NOMO-1 treated with dmso at 0.1 percent for 144 hours (cell line): ENCODE data around the gene ARL8B.
"Not testable (repeated sequence)": the region's sequence is repeated elsewhere in the genome, so short reads cannot be mapped to it uniquely, and the experiment has no call there.

Experiments used
- DNase-seq: peaks from one replicate; lab custom pipeline; 2025; ENCODE audit not compliant: unreplicated experiment; lab: John Stamatoyannopoulos, UW

ARL8B gene

DNA sequence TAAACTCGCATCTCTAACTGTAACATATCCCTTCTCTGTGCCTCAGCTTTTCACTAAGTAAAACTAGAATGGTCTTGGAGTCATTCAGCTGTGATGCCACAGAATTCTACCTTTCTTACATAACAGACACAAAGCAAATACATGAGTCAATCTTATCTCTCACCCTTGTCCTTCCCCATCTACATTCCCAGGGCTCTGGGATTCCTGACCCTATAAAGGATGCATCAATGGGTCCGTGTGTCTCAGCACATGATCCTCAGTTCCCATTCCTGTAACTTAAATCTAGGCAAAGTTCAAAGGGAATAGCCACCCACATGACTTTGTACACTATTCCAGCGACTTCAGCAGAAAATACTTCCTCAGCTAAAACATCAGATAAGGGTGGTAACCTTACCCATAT is 11.8 kb upstream of the ARL8B start:
- DNase-seq: no peak

DNA sequence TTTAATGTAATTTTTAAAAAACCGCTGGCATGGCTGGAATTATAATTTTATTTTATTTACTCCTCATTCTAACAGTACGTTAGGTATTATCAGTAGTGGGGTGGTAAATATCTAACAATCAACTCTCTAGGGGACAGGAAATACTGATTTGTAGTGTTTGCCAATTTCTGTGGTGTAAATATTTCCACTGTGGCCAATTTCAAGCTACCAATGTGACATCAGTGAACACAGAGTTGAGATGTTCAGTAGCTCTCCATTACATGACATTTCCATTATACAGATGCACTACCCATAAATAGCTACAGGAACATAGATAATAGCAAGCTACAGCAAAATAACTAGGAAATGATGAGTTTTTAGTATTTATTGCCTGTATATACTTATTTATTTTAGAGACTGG is 10.0 kb upstream of the ARL8B start:
- DNase-seq: no peak

DNA sequence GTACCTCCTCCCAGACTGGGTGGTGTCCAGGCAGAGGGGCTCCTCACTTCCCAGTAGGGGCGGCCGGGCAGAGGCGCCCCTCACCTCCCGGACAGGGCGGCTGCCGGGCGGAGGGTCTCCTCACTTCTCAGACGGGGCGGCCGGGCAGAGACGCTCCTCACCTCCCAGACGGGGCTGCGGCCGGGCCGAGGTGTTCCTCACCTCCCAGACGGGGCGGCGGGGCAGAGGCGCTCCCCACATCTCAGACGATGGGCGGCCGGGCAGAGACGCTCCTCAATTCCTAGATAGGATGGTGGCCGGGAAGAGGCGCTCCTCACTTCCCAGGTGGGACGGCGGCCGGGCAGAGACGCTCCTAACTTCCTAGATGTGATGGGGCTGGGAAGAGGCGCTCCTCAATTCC is 8.4 kb upstream of the ARL8B start:
- DNase-seq: not testable (repeated sequence)

DNA sequence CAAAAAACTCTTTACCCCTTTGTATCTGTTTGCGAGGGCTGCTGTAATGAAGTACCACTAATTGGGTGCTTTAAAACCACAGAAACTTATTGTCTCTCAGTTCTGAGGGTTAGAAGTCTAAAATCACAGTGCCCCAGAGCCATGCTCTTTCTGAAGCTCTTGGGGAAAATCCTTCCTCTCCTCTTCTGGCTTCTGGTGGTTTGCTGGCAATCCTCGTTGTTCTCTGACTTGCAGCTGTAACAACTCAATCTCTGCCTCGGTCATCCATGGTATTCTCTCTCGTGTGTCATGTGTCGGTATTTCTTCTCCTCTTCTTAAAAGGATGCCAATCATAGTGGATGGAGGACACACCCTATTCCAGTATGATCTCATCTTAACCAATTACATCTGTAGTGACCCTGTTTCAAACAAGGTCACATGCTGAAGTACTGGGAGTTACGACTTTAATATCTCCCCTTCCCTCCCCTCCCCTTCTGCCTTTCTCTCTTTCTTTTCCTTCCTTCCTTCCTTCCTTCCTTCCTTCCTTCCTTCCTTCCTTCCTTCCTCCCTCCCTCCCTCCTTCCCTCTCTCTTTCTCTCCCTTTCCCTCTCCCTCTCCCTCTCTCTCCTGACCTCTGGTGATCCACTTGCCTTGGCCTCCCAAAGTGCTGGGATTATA is 6.5 kb upstream of the ARL8B start:
- DNase-seq: no peak

DNA sequence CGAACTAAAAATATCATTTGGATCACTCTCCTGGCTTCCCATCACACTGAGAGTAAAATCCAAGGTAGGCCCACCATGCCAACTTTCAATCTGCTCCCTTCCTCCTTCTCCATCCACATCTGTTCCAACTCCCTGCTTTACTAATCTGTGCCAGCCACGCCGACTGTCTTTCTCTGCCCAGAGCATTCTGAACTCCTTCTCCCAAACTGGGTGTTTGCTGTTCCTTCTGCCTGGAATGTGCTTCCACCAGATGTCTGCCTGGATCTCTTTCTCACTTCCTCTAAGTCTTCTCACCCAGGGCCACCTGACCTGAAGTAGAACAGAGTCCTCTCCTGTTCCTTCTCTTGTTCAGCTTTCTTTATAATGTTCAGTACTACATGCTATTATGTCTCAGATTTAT is 5.6 kb upstream of the ARL8B start:
- no peak for DNase-seq

DNA sequence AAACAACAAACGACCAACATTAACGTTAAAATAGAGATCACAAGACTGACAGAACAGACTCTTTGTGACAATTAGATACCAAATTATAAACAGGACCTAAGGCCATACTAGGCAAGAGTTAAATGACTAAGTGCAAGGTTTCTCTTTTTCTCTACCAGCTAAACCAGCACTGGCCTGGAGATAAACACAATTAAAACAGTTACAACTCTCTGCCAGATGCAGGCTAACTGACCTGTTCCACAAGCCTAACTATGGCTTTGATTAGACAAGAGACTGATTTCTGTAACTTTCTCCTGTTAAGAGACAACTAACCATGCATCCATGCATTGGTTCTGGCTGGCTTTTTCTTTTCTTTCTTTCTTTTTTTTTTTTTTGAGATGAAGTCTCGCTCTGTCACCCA is 1.6 kb upstream of the ARL8B start:
- no peak for DNase-seq

DNA sequence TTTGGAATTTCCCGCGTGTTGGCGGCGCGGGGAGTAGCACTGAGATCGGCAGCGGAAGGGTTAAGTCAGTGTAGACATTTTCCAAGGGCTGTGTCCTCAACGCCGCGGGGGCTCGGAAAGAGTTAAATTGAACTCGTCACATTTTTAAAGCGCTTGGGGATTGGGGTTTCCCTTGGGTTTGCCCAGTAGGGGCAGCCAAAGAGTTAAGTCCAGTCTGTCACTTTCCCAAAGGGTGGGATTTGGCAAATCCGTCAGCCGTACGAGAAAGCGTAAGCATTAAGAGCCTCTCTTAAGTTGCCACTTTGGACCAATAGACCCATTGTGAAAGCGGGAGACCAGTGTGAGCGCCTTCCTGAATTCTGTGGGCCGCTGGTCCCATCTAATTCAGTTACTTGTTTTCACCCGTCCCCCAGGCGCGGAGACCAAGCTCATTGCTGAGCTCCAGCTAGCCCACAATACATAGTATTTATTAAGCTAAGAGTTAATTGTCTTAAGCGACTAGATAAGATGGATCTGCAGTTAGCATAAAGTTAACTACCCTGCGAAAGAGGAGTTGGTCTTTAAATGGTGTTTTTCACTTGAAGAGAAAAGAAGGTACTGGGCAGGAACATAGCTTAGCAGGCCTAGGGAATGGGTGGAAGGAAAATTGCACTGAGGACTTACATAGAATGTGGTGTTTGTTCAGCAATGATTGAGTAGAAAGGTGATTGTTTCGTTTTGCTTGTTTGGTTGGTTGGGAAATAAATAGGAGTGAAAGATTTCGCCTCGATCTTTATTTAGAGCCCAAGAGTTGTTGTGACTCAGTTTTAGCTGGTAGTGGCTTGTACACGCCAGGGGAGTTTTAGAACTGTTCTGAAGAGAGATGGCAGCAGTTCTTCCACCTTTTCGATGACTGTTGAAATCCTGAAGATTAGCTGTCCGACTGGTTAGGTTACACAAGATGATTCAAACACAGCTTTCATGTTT is 932 bp downstream of the ARL8B start:
- DNase-seq: peak; percentile 22

DNA sequence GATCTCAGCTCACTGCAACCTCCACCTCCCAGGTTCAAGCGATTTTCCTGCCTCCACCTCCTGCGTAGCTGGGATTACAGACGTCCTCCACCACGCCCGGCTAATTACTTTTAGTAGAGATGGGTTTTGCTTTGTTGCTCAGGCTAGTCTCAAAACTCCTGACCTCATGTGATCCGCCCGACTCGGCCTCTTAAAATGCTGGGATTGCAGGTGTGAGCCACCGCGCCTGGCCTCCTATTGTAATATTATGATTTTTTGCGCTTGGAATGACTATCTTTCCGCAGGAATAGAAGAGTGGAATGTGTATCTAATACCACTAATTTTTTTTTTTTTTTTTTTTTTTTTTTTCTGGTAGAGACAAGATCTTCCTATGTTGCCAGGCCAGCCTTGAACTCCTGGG is 1.8 kb downstream of the ARL8B start:
- no peak for DNase-seq

DNA sequence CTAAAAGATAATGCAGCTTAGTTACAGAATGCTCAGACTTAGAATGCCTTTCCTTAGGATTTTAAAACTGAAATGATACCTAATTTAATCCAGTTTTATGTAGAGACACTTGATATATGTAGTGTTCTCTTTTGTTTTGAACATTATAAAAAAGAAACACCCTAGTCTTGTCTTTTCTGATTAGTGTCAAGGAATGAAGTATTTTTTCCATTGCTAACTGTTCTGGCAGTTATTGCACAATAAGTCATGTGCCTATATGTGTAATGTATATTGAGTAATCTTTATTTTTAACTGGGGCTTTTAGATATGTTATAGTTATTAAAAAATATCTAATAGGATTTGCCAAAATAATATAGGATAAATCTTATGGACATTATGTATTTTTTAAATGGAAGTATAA is 4.5 kb downstream of the ARL8B start:
- DNase-seq: no peak

DNA sequence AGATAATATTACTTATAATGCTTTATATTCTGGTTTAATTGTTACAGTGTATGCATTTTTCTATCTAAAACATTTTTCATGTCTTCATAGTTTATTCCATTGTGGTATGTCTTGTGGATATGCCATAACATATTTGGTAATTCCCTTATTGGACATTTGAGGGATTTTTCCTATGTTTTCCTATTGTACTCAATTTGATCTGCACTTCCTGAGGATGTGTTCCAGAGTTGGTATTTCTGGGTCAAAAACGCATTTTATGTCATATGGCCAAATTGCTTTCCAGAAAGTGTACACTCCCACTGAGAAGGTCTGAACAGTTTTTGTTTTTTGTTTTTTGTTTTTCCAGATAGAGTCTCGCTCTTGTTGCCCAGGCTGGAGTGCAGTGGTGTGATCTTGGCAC is 6.8 kb downstream of the ARL8B start:
- DNase-seq: no peak

DNA sequence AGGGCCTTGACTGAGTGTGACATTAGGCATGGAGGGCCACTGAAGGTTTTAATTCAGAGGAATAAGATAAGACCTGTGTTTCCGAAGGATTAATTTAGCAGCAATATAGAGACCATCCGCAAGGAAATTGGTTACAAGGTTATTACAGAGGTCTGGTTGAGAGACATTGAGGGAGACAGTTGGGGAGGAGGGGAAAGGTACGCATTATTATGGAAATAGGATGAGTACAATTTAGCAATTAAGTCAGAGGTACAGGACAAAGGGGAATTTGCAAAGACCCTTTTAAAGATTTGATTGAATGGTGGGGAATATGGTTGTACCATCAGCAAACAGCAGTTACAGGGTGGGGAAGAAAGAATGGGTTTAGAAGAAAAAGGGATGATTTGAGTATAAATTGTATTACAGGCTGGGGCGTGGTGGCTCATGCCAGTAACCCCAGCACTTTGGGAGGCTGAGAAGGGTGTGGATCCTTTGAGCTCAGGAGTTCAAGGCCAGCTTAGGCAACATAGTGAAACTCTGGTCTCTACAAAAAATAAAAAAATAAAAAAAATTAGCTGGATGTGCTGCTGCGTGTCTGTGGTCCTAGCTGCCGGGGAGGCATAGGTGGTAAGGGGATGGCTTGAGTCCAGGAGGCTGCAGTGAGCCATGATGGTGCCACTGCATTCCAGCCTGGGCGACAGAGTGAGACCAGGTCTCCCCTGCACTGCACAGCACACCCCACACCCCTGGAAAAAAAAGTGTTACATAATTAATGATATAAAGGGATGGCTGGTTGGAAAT is 11.3 kb downstream of the ARL8B start:
- no peak for DNase-seq

DNA sequence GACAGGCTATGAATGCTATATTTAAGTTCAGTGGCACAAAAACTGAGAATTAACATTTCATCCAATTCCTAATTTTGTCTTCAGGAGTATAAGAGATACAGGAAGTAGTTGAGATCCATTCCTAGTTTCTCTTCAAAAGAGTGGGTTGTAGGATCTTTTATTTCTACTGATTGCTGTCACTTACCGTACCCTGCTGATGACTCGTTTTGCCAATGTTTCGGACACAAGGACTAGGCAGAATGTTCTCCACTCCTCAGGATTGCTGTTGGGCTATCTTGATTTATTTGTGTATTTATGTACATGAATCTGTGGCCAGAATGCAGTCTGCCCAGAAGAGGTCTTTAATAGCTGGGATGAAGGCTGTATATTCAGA is 11.9 kb downstream of the ARL8B start:
- DNase-seq: no peak

DNA sequence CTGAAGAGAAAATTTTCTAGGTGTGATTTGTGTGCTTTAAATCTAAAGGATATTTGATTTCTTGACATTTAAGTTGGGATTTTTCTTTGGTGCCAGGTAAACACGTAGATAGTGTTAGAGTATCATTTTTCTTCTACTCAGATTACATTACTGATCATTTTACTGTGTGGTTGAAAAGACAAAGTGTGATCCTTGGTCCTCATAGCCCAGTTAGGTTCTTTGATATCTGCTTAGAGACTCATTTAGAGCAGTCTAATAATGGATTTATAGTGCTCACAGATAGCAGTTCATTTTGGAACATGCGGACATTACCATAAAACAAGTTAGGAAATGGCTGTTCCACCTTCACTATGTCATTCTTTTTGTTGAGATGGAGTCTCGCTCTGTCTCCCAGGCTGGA is 12.4 kb downstream of the ARL8B start:
- DNase-seq: no peak

DNA sequence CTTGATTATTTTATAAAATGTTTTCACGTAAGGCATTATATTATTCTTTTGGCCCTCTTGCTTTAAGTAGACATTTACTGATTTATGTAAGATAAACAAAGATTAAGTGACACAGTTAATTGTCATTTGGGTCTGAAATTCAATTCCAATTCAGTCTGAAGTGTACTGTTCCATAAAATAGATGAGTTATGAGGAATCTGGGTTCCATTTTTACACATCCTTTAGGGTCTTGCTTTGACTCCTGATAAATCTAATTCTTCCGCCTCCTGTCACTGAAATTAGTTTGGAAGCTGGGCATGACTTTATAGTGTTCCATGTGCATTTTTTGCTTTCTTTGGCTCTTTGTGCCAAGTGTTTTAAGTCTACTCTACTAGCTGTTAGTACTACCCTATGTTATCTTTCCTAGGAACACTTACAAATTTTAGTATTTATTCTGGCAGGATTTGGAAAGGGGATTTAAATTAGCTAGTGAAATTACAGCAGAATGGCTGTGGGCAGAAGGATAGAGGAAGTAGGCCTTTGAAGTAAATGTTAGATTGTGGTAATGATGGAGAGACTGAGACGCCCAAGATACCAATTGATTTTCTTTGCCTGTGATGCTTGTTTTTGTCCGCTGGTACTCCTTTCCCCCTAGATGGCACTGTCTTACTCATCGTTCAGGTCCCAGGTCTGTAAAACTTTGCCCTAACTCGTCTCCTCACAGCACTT is 14.3 kb downstream of the ARL8B start:
- peak; percentile 75 for DNase-seq

DNA sequence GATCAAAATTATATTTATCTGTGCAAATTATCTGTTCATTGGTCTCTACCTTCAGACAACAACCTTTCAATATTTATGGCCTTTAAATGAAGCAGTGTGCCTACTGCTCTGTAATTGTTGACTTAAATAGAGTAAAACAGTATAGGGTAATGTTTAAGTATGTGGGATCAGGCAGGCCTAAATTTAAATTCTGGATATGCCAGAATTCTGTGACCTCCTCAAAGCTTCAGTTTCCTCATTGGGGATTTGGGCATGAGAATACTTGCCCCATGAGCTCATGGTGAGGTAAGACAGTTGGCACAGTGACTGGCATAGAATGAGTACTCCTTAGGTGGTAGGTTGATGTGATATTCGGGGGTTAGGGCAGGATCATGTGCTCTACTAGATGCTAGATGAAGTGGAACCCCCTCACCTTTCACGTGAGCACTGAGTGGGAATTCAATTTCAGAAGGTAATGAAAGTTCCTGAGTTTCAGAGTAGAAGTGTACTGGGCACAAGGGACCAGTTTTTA is 14.9 kb downstream of the ARL8B start:
- no peak for DNase-seq

DNA sequence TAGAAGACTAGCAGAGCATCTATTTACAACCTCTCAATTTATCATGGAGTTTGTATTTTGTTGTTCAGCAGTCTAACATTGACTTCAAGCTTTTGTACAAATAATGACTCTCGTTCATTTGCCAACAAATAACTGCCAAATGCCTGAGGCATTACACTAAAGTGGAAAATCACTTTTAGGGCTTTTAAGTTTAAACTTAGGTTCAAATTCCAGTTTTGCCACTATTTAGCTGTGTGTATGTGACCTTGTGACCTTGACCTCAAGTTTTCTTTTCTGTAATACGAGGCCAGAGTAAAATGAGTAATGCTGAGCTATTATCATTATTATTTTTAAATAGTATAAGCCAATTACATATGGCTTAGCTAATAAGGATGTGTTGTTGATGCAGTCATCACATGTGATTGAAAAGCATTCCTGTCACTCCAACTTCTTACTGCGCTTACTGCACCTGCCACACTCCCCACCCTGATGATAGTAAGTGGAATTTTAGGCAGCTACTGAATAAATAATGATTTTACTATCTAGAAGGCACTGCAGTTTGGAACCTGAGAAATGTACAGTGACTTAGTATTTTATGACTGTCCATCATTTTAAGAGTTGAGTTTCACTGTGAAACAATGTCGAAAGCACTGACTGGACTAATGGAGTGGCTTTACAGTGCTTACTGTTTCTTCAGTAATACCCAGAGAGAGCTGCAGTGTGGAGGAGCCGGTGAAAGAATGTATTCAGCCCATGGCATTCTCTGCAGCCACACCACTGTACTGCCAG is 16.3 kb downstream of the ARL8B start:
- DNase-seq: no peak

DNA sequence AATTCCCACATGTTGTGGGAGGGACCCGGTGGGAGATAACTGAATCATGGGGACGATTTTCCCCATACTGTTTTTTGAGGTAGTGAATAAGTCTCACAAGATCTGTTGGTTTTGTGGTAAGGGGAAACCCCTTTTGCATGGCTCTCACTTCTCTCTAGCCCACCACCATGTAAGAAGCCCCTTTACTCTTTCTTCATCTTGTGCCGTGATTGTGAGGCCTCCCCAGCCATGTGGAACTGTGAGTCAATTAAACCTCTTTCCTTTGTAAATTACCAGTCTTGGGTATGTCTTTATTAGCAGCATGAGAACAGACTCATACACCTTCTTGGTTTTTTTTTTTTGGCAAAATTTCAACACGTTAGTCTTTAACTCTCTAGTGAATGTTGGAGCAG is 18.1 kb downstream of the ARL8B start:
- no peak for DNase-seq

DNA sequence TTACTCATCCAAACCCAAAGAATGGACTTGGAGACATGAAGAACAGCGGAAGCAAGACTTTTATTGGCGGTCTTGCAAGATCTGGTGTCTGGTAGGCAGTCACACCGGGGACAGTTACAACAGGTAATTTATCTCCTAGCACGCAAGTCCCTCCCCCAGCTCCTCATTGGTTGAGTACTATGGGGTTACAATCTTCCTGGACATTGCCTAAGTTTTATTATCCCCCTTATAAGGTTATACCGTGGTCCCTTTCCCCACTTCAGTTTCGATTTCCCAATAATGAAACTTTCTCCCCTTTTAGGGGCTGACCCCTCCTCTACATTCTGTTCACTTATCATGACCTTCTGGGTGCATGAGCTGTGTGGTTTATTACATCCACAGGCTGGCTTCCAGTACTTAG is 18.7 kb downstream of the ARL8B start:
- peak; percentile 63 for DNase-seq

DNA sequence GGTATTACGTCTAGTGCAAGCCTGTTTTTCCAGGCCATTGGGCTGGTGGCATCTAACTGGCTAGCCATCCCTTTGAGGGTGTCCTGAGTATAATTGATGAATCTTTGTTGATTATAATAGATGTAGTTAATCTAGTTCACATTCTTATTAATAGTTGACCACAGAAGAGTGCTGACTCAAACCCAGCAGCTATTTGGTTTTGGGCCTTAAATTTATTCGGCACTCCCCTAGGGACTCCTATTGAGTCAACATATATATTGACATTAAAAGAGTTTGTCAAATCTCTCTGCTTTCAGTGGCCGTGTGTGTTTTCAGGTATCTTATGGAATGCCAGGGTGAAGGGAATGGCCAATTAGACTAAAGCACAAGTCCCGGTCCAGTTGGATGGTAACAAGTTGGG is 19.7 kb downstream of the ARL8B start:
- no peak for DNase-seq

DNA sequence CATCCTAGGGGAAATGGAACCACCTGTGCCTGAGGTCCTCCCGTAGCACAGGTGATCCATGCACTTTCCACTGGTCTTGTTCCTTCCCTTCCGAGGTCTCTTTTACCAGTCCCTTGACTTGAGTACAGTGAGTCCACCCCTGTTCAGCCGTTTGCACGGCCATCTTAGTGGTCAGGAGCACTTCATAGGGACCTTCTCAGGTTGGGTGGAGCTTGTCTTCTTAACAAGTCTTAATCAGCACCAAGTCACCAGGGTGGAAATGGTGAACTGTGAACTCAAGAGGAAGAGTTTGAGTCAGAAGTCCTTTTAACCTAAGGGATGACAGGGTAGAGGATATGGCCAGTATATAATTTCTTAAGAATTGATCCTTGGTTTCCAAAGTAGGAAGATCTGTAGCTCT is 21.4 kb downstream of the ARL8B start:
- DNase-seq: no peak
